ENCODE results near the gene CASP6. TPM values are rescaled to one million over a fixed set of nuclear protein-coding genes. Genes with fewer than 3 reads are reported as not detected.

The CASP6 gene
- total RNA-seq, 2 experiments from 2014 or later: 8.1 to 9.2 TPM

DNA sequence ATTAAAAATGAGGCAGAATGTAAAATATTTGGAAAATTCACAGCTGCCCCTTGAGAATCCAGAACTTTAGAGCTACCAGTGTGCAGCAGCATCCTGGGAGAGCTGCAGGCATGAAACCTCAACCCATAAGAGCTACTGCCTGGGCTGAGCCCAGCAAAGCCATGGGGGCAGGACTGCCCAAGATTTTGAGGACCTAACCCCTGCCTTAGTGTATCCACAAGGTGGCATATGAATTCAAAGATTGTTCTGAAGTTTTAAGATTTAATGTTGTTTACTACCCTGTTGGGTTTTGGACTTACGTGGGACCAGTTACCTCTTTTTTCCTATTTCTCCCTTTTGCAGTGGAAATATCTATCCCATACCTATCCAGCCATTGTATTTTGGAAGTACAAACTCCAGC is 26.4 kb downstream of the CASP6 start:
- ChIA-PET CTCF (ENCODE audit: unreplicated experiment) (no interaction called here), POLR2A (no interaction called here)
- DNase-seq (ENCODE audit: low spot score): no peak
- TF ChIP-seq, protein P1, sequence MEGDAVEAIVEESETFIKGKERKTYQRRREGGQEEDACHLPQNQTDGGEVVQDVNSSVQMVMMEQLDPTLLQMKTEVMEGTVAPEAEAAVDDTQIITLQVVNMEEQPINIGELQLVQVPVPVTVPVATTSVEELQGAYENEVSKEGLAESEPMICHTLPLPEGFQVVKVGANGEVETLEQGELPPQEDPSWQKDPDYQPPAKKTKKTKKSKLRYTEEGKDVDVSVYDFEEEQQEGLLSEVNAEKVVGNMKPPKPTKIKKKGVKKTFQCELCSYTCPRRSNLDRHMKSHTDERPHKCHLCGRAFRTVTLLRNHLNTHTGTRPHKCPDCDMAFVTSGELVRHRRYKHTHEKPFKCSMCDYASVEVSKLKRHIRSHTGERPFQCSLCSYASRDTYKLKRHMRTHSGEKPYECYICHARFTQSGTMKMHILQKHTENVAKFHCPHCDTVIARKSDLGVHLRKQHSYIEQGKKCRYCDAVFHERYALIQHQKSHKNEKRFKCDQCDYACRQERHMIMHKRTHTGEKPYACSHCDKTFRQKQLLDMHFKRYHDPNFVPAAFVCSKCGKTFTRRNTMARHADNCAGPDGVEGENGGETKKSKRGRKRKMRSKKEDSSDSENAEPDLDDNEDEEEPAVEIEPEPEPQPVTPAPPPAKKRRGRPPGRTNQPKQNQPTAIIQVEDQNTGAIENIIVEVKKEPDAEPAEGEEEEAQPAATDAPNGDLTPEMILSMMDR (conservative IDR thresholded peaks at IDR 0.05; ENCODE audit: low read length): no peak
- no peak for TF ChIP-seq EZH2phosphoT487 (IDR thresholded peaks at IDR 0.05; ENCODE audit: borderline replicate concordance, low read depth, low read length)
- no peaks in the 10 kb centered on the region for H4K20me1 ChIP-seq (ENCODE audit: insufficient read depth, low read length)
- no TSS peak for BruUV-seq (replicated peaks)
- H3K4me3 ChIP-seq (ENCODE audit: low read depth, low read length, poor library complexity, severe bottlenecking): no peak overlapping the region
- no peaks in the 10 kb centered on the region for H3K4me1 ChIP-seq (ENCODE audit: insufficient read depth, low read length, poor library complexity, severe bottlenecking)
- H3K4me2 ChIP-seq (ENCODE audit: low read length): no peak overlapping the region
- H3K36me3 ChIP-seq (ENCODE audit: insufficient read depth, low read length): peaks cover 40% of the 10 kb centered on the region
- no peaks in the 10 kb centered on the region for H3K79me2 ChIP-seq (ENCODE audit: insufficient read depth, low read depth, low read length)
- no peak overlapping the region for H2AFZ ChIP-seq (ENCODE audit: low read length)
- H3K9me2 ChIP-seq (ENCODE audit: insufficient read depth, low read length): no peaks in the 10 kb centered on the region
- H3K9me3 ChIP-seq (ENCODE audit: low read length): peaks cover 9% of the 10 kb centered on the region; the same call in 1 of the 2 replicates
- intact Hi-C loops (cut with micrococcal nuclease; ENCODE audit: unreplicated experiment): no loop called here
- H3K27ac ChIP-seq (ENCODE audit: low read depth, low read length, poor library complexity, severe bottlenecking): no peak overlapping the region

DNA sequence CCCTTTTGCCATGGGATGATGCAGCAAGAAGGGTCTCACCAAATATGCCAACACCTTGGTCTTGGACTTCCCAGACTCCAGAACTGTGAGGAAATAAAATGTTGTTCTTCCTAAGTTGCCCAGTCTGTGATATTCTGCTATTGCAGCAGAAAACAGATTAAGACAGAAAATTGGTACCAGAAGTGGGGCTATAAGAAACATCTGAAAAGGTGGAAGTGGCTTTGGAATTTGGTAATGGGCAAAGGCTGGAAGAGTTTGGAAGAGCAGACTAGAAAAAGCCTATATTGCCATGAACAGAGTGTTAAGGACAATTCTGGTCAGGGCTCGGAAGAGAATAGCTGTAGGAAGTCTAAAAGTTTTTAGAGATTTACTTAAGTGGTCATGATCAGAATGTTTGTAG is 27.4 kb downstream of the CASP6 start:
- intact Hi-C loops (cut with micrococcal nuclease; ENCODE audit: unreplicated experiment): no loop called here
- POLR2A ChIA-PET: no interaction called here

DNA sequence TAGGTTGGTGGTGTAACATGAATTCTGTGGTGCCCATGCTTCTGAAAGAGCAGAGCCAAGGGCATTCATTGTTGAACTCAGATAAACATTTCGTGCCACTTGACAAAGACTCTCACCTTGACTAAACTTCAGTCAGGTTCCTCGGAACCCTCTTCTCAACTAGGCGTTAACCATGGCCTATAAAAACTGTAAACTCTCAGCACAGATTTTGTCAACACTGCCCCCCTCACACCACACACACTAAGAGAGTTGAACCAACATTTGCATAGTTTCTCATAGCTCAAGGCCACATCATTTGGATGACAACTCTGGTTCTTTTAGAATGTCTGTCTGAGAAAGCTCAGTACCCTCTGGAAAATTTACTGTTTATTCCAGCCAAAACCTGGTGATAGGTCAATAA is 28.1 kb downstream of the CASP6 start:
- CTCF ChIA-PET (ENCODE audit: unreplicated experiment): no interaction called here
- Histone ChIP-seq H3K79me2 (ENCODE audit: insufficient read depth, low read depth, low read length) (no peaks in the 10 kb centered on the region), H3K9me3 (ENCODE audit: low read length) (peaks cover 19% of the 10 kb centered on the region; the same call in 1 of the 2 replicates), H4K20me1 (ENCODE audit: insufficient read depth, low read length) (no peaks in the 10 kb centered on the region), H3K36me3 (ENCODE audit: insufficient read depth, low read length) (peaks cover 42% of the 10 kb centered on the region), H3K4me1 (ENCODE audit: insufficient read depth, low read length, poor library complexity, severe bottlenecking) (no peaks in the 10 kb centered on the region), H3K27ac (ENCODE audit: low read depth, low read length, poor library complexity, severe bottlenecking) (no peak overlapping the region), H2AFZ (ENCODE audit: low read length) (no peak overlapping the region), H3K9me2 (ENCODE audit: insufficient read depth, low read length) (no peaks in the 10 kb centered on the region), H3K4me2 (ENCODE audit: low read length) (no peak overlapping the region), H3K4me3 (ENCODE audit: low read depth, low read length, poor library complexity, severe bottlenecking) (no peak overlapping the region)
- POLR2A ChIA-PET: no interaction called here
- no TSS peak for BruUV-seq (replicated peaks)
- no peak for DNase-seq (ENCODE audit: low spot score)
- intact Hi-C loops (cut with micrococcal nuclease; ENCODE audit: unreplicated experiment): no loop called here
- TF ChIP-seq, protein P1 (conservative IDR thresholded peaks at IDR 0.05; ENCODE audit: low read length): no peak
- no peak for TF ChIP-seq EZH2phosphoT487 (IDR thresholded peaks at IDR 0.05; ENCODE audit: borderline replicate concordance, low read depth, low read length)

More for the DNA sequence above, 27.4 kb downstream of the CASP6 start:
- peaks cover 18% of the 10 kb centered on the region; the same call in 1 of the 2 replicates for H3K9me3 ChIP-seq (ENCODE audit: low read length)
- H3K4me3 ChIP-seq (ENCODE audit: low read depth, low read length, poor library complexity, severe bottlenecking): no peak overlapping the region
- H3K36me3 ChIP-seq (ENCODE audit: insufficient read depth, low read length): peaks cover 46% of the 10 kb centered on the region
- no peak overlapping the region for H3K27ac ChIP-seq (ENCODE audit: low read depth, low read length, poor library complexity, severe bottlenecking)
- H3K9me2 ChIP-seq (ENCODE audit: insufficient read depth, low read length): no peaks in the 10 kb centered on the region
- no TSS peak for BruUV-seq (replicated peaks)
- no peaks in the 10 kb centered on the region for H3K4me1 ChIP-seq (ENCODE audit: insufficient read depth, low read length, poor library complexity, severe bottlenecking)
- TF ChIP-seq EZH2phosphoT487 (IDR thresholded peaks at IDR 0.05; ENCODE audit: borderline replicate concordance, low read depth, low read length): no peak
- TF ChIP-seq, protein P1 (conservative IDR thresholded peaks at IDR 0.05; ENCODE audit: low read length): no peak
- no peaks in the 10 kb centered on the region for H4K20me1 ChIP-seq (ENCODE audit: insufficient read depth, low read length)
- H3K79me2 ChIP-seq (ENCODE audit: insufficient read depth, low read depth, low read length): no peaks in the 10 kb centered on the region
- CTCF ChIA-PET (ENCODE audit: unreplicated experiment): no interaction called here
- no peak overlapping the region for H2AFZ ChIP-seq (ENCODE audit: low read length)
- H3K4me2 ChIP-seq (ENCODE audit: low read length): no peak overlapping the region
- no peak for DNase-seq (ENCODE audit: low spot score)
